Psoas muscle (tissue), 8 donors: ENCODE results near the gene LYSMD3. TPM values are rescaled to one million over a fixed set of nuclear protein-coding genes. Genes with fewer than 3 reads are reported as not detected.

ENCODE experiments used
- ATAC-seq, 4 donors: fragments of 200-7000 bp; cut with Tn5 transposase; one replicate each; pipeline ENCODE4 v1.9.1; 2020; ENCODE audit warnings: moderate library complexity in 3 of 4, mild to moderate bottlenecking in 2 of 4
- DNase-seq, 2 donors: peaks; one replicate each; pipeline ENCODE4 v3.0.0-alpha.2; 2020
- H3K27ac ChIP-seq: fragments of 200-600 bp; one replicate; pipeline ENCODE4 v1.8.0; 2022
- H3K27me3 ChIP-seq, 3 donors: fragments of 200-600 bp in 1 of 3; one replicate each; pipeline versions ENCODE4 v1.6.1 to v1.8.0; 2013 to 2022; ENCODE audit warnings: low read length in 2 of 3, mild to moderate bottlenecking in 2 of 3, moderate library complexity in 1 of 3; ENCODE audit not compliant: insufficient read depth in 3 of 3
- H3K36me3 ChIP-seq, 2 donors: fragments of 200-600 bp in 1 of 2; one replicate each; pipeline versions ENCODE4 v1.6.1 to v1.8.0; 2013 to 2022; ENCODE audit warnings: low read depth in 1 of 2, mild to moderate bottlenecking in 1 of 2, moderate library complexity in 1 of 2; ENCODE audit not compliant: insufficient read depth in 1 of 2
- H3K4me1 ChIP-seq: fragments of 200-600 bp; one replicate; pipeline ENCODE4 v1.8.0; 2022
- H3K4me3 ChIP-seq: fragments of 200-600 bp; one replicate; pipeline ENCODE4 v1.8.0; 2022; ENCODE audit warnings: mild to moderate bottlenecking
- H3K9me3 ChIP-seq: fragments of 200-600 bp; one replicate; pipeline ENCODE4 v1.8.0; 2022
- CTCF ChIP-seq: fragments of 200-600 bp; IDR thresholded peaks from one replicate; pipeline ENCODE4 v1.8.0; 2022; ENCODE audit warnings: antibody characterized with exemption
- WGBS, 3 donors: extraction: QIAGEN DNeasy Blood & Tissue Kit; methylation state at CpG; one replicate each; pipeline versions ENCODE4 v1.1.6 to v1.1.7; 2013; 5-methylcytosine and 5-hydroxymethylcytosine counted together
- intact Hi-C, 2 donors: fragments of 100-400 bp; cut with DNase I; formaldehyde crosslinking; loops; one replicate each; pipeline versions ENCODE4 v1.11.0 to v1.14.2; 2022
- polyA plus RNA-seq, 3 donors: library from polyadenylated mRNA; stranded (reverse); fragments of 200-250 nt; gene quantifications; one replicate each; pipeline ENCODE4 v1.2.3, GENCODE V29; 2013
- total RNA-seq, 4 donors: library from RNA; stranded (reverse); fragmentation: NEBNext Ultra II Directional in 2 of 4; extraction: Animal tissue kit (Norgen Biotek cat#: 25700) in 2 of 4; gene quantifications; one replicate each; pipeline versions ENCODE4 v1.2.1 to v1.2.4, GENCODE V29; 2021 to 2023
- donor health status: healthy with polysubstance abuse.
- donor health status: DM: no; HTN: no; CAD: no; lungs with moderate emphysema.
- donor health status: Bipolar disorder and iron deficiency.
- donor health status: healthy.
- donor health status: DM: yes; HTN: yes; CAD: no.
- donor health status: DM: no; HTN: no; CAD: no.
- donor health status: DM: no; HTN: no; CAD: no.
- donor health status: DM: yes; HTN: yes; CAD: no.

The LYSMD3 gene
- total and polyA plus RNA-seq, 7 donors, result 8.9 to 21.3 (median 14.1) TPM

GRCh38 chr5:90560771-90561170, 31.4 kb upstream of the LYSMD3 start:
- Histone ChIP-seq H3K27me3 (peaks cover 3 to 51% (median 18%) of the 10 kb centered on the region in 3 donors), H3K36me3 (no peaks in the 10 kb centered on the region), H3K4me1 (peaks cover 6% of the 10 kb centered on the region), H3K4me3 (no peak overlapping the region), H3K9me3 (no peaks in the 10 kb centered on the region), H3K27ac (no peak overlapping the region)
- no peak for TF ChIP-seq CTCF
- WGBS, 3 donors, result 56 to 66% (median 61%) methylated on average over 2 of the region's 2 CpGs
- intact Hi-C loops, result no loop called here
- ATAC-seq (no peak), DNase-seq (no peak)

- Histone ChIP-seq H3K36me3 (no peaks in the 10 kb centered on the region), H3K4me1 (peaks cover 6% of the 10 kb centered on the region), H3K27ac (no peak within 1 kb of the TSS), H3K27me3 (peaks cover 6 to 51% (median 18%) of the 10 kb centered on the region in 3 donors), H3K4me3 (peak within 1 kb of the TSS; percentile 57), H3K9me3 (no peaks in the 10 kb centered on the region)
- WGBS, 3 donors, result 1 to 2% (median 1%) methylated on average over 44 to 60 of the region's 60 CpGs
- ATAC-seq (peak; percentile 32 to 79 (median 58)), DNase-seq (peak; percentile 18 to 55)
- no peak for TF ChIP-seq CTCF
- intact Hi-C loops, result no loop called here
Measured at GRCh38 chr5:90558344-90559192, 29.2 kb upstream of the LYSMD3 start, which contains the start of gene ADGRV1. ADGRV1 (plus strand) TSS chr5:90558797; CDS start chr5:90558896, 99 bp downstream.

- no peaks in the 10 kb centered on the region for H3K9me3 ChIP-seq
- H3K4me1 ChIP-seq, result peaks cover 6% of the 10 kb centered on the region
- DNase-seq (no peak), ATAC-seq (no peak)
- peak overlapping the region; percentile 57 for H3K4me3 ChIP-seq
- no peak overlapping the region for H3K27ac ChIP-seq
- H3K36me3 ChIP-seq, result no peaks in the 10 kb centered on the region
- intact Hi-C loops, result no loop called here
- peaks cover 2 to 51% (median 18%) of the 10 kb centered on the region in 3 donors for H3K27me3 ChIP-seq
- no peak for TF ChIP-seq CTCF
- 9 to 14% (median 10%) methylated on average over 3 of the region's 3 CpGs for WGBS, 3 donors
Measured at GRCh38 chr5:90557871-90558270, 28.5 kb upstream of the LYSMD3 start.

GRCh38 chr5:90557391-90557790, 28.0 kb upstream of the LYSMD3 start:
- no peak for DNase-seq
- Histone ChIP-seq H3K27ac (no peak overlapping the region), H3K4me3 (no peak overlapping the region), H3K4me1 (peaks cover 6% of the 10 kb centered on the region), H3K9me3 (no peaks in the 10 kb centered on the region), H3K27me3 (peaks cover 2 to 51% (median 18%) of the 10 kb centered on the region in 3 donors), H3K36me3 (no peaks in the 10 kb centered on the region)
- intact Hi-C loops, result no loop called here
- whole genome bisulfite sequencing, 3 donors, result 4 to 15% (median 13%) methylated on average over 9 of the region's 9 CpGs
- no peak for TF ChIP-seq CTCF
- ATAC-seq, result no peak
